GM23248 (cell line): ENCODE results near the gene PTGDR.

Source experiments
- EZH2 ChIP-seq: fragments of 200-600 bp; sonication (generic); IDR thresholded peaks from 2 replicates; pipeline ENCODE4 v1.6.1; 2018; ENCODE audit warnings: antibody characterized with exemption, mild to moderate bottlenecking; ENCODE audit not compliant: insufficient read depth, poor library complexity, severe bottlenecking
- EZH2phosphoT487 ChIP-seq: fragments of 200-600 bp; sonication (generic); IDR thresholded peaks from 2 replicates; pipeline ENCODE4 v1.6.1; 2018; ENCODE audit warnings: antibody characterized with exemption, moderate library complexity, mild to moderate bottlenecking, low read depth; ENCODE audit not compliant: insufficient read depth

DNA sequence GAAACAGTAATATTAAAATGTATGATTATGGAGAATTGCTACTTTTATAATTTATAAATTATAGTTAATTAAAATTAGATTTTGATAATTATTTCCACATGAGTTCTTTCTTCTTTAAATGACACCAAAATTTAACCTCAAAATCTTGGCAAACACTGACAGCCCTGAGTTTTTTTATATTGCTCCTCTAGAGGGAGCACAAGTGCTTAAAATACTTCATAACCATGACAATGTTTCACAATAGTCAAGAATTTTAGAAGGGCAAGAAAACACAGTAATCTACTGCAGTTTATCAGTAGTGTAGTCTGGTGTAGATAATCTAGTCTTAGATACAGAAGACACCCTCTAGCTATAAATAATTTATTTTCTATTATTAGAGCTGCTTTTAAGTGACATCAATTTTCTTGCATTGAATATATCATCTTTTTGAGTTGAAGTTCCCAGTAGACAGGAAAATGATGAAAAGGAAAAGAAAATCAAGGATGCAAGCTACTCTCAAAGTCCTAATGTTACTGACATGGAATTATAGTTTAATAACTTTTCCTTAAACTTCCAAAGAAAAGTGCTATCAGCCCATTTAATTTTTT is 32.3 kb downstream of the PTGDR start:
- TF ChIP-seq EZH2 = no peak
- TF ChIP-seq EZH2phosphoT487 = no peak
